GM23338 (cell line): ENCODE results near the gene CFAP53. TPM values are rescaled to one million over a fixed set of nuclear protein-coding genes. Genes with fewer than 3 reads are reported as not detected.
A peak's percentile ranks its signal among the peaks of the same experiment; 100 is the strongest.

ENCODE experiments used
- ATAC-seq: fragments of 200-7000 bp; cut with Tn5 transposase; 3 replicates; pipeline ENCODE4 v1.9.1; 2020
- DNase-seq: peaks from one replicate; pipeline ENCODE4 v3.0.0-alpha.2; 2015; ENCODE audit warnings: low spot score
- H2AFZ ChIP-seq: fragments of 200-600 bp; sonication (generic); 2 replicates; pipeline ENCODE4 v1.8.0; 2016; ENCODE audit warnings: antibody characterized with exemption, mild to moderate bottlenecking, moderate library complexity
- H3F3A ChIP-seq: fragments of 200-600 bp; sonication (generic); replicated peaks from 2 replicates; pipeline ENCODE4 v1.8.0; 2017; ENCODE audit warnings: antibody characterized with exemption, mixed run types, low read depth
- H3K27ac ChIP-seq: fragments of 200-600 bp; sonication (generic); 2 replicates; pipeline ENCODE4 v1.6.1; 2016; ENCODE audit warnings: low read depth
- H3K27me3 ChIP-seq: fragments of 200-600 bp; sonication (generic); 2 replicates; pipeline ENCODE4 v1.8.0; 2016; ENCODE audit warnings: mild to moderate bottlenecking, mixed run types, moderate library complexity; ENCODE audit not compliant: insufficient read depth
- H3K36me3 ChIP-seq: fragments of 200-600 bp; sonication (generic); 2 replicates; pipeline ENCODE4 v1.8.0; 2016; ENCODE audit warnings: mild to moderate bottlenecking; ENCODE audit not compliant: insufficient read depth
- H3K4me1 ChIP-seq: fragments of 200-600 bp; sonication (generic); 2 replicates; pipeline ENCODE4 v1.8.0; 2016; ENCODE audit warnings: mild to moderate bottlenecking, moderate library complexity; ENCODE audit not compliant: insufficient read depth
- H3K4me2 ChIP-seq: fragments of 200-600 bp; sonication (generic); 2 replicates; pipeline ENCODE4 v1.7.1; 2017; ENCODE audit warnings: mixed run types
- H3K4me3 ChIP-seq: fragments of 200-600 bp; sonication (generic); 2 replicates; pipeline ENCODE4 v1.6.1; 2016; ENCODE audit warnings: mixed run types
- H3K79me2 ChIP-seq: fragments of 200-600 bp; sonication (generic); replicated peaks from 2 replicates; pipeline ENCODE4 v1.8.0; 2017; ENCODE audit warnings: mild to moderate bottlenecking; ENCODE audit not compliant: insufficient read depth
- H3K9me2 ChIP-seq: fragments of 200-600 bp; sonication (generic); 2 replicates; pipeline ENCODE4 v1.8.0; 2017; ENCODE audit not compliant: insufficient read depth
- H4K20me1 ChIP-seq: fragments of 200-600 bp; sonication (generic); replicated peaks from 2 replicates; pipeline ENCODE4 v1.8.0; 2017; ENCODE audit warnings: mild to moderate bottlenecking; ENCODE audit not compliant: insufficient read depth
- H3K27ac Mint-ChIP-seq: 2 replicates; pipeline ENCODE4 v1.8.0; 2020; ENCODE audit warnings: inconsistent platforms, mild to moderate bottlenecking, moderate library complexity, mixed read lengths
- H3K27me3 Mint-ChIP-seq: 3 replicates; pipeline ENCODE4 v1.8.0; 2022; ENCODE audit warnings: low read depth, mild to moderate bottlenecking, moderate library complexity, mixed read lengths, inconsistent platforms; ENCODE audit not compliant: insufficient read depth, poor library complexity
- H3K36me3 Mint-ChIP-seq: 3 replicates; pipeline ENCODE4 v1.8.0; 2021; ENCODE audit warnings: low read depth, mild to moderate bottlenecking, inconsistent platforms, moderate library complexity, mixed read lengths
- H3K4me1 Mint-ChIP-seq: 3 replicates; pipeline ENCODE4 v1.8.0; 2020; ENCODE audit warnings: mild to moderate bottlenecking, inconsistent platforms, mixed read lengths
- H3K4me3 Mint-ChIP-seq: 3 replicates; pipeline ENCODE4 v1.8.0; 2021; ENCODE audit warnings: moderate library complexity, mild to moderate bottlenecking, inconsistent platforms, mixed read lengths
- H3K9me3 Mint-ChIP-seq: 3 replicates; pipeline ENCODE4 v1.8.0; 2020; ENCODE audit warnings: moderate library complexity, mild to moderate bottlenecking, inconsistent platforms, mixed read lengths
- EZH2 ChIP-seq: fragments of 200-600 bp; sonication (generic); IDR thresholded peaks from one replicate; pipeline ENCODE4 v1.8.0; 2017; ENCODE audit warnings: antibody characterized with exemption, mild to moderate bottlenecking, low read depth; ENCODE audit not compliant: unreplicated experiment
- EZH2phosphoT487 ChIP-seq: fragments of 200-600 bp; sonication (generic); IDR thresholded peaks from one replicate; pipeline ENCODE4 v1.8.1; 2018; ENCODE audit warnings: antibody characterized with exemption; ENCODE audit not compliant: unreplicated experiment
- POLR2AphosphoS5 ChIP-seq: IDR thresholded peaks from 2 replicates; pipeline ENCODE4 v1.6.1; 2016; ENCODE audit warnings: antibody characterized with exemption, low read depth
- REST ChIP-seq: IDR thresholded peaks from one replicate; pipeline ENCODE4 v1.6.1; 2018; ENCODE audit warnings: antibody characterized with exemption; ENCODE audit not compliant: unreplicated experiment
- STAT1 ChIP-seq: IDR thresholded peaks from one replicate; pipeline ENCODE4 v1.6.1; 2016; ENCODE audit warnings: antibody characterized with exemption; ENCODE audit not compliant: unreplicated experiment
- ZNF462 ChIP-seq: fragments of 250-450 bp; sonication (Bioruptor Pico); IDR thresholded peaks from 2 replicates; pipeline ENCODE4 v1.5.0; 2020; ENCODE audit warnings: mild to moderate bottlenecking, moderate library complexity
- polyA plus RNA-seq: library from polyadenylated mRNA; unstranded; fragments of >200 nt; fragmentation: Nextera tagmentation; extraction: Ambion mirVana; gene quantifications from 2 replicates; pipeline ENCODE4 v1.2.1, GENCODE V29; 2016
- total RNA-seq: library from RNA; depleted of rRNA; stranded (reverse); fragments of >200 nt; shearing (Covaris generic); gene quantifications from 2 replicates; pipeline ENCODE4 v1.2.3, GENCODE V29; 2014

Gene CFAP53
- total and polyA plus RNA-seq, 2 experiments from 2014 or later: 0.71 TPM; not detected in 1

GRCh38 chr18:50298443-50299284 lies 32.4 kb upstream of the CFAP53 start (continued):
- TF ChIP-seq ZNF462 (CRISPR knock-in tag) (no peak), EZH2 (peak; percentile 17), EZH2phosphoT487 (no peak)

GRCh38 chr18:50297621-50298442 lies 31.5 kb upstream of the CFAP53 start:
- H3K27ac Mint-ChIP-seq: no peak overlapping the region
- Histone ChIP-seq H3K4me1 (no peaks in the 10 kb centered on the region), H2AFZ (peak overlapping the region; percentile 77), H3K27ac (no peak overlapping the region), H4K20me1 (no peaks in the 10 kb centered on the region), H3K4me2 (peak overlapping the region; percentile 80), H3K27me3 (peaks cover 40% of the 10 kb centered on the region), H3K4me3 (peak overlapping the region; percentile 60), H3K79me2 (no peaks in the 10 kb centered on the region), H3F3A (no peaks in the 10 kb centered on the region), H3K36me3 (no peaks in the 10 kb centered on the region), H3K9me2 (no peaks in the 10 kb centered on the region)
- H3K4me1 Mint-ChIP-seq: 0 out of 3 replicates have a peak, but pooled peaks cover 2% of the 10 kb centered on the region
- H3K9me3 Mint-ChIP-seq: no peaks in the 10 kb centered on the region
- peak; percentile 54 for TF ChIP-seq POLR2AphosphoS5
- TF ChIP-seq STAT1: no peak
- TF ChIP-seq REST: no peak
- DNase-seq (peak; percentile 94), ATAC-seq (peak; percentile 96)
- no peaks in the 10 kb centered on the region for H3K36me3 Mint-ChIP-seq
- H3K27me3 Mint-ChIP-seq: peaks cover 14% of the 10 kb centered on the region
- peak overlapping the region; percentile 84 for H3K4me3 Mint-ChIP-seq
